ENCODE results near the gene IDS.

IDS gene

GRCh38 chrX:149453906-149454822 is 50.9 kb downstream of the IDS start:
- DNase-seq, result no peak

DNA sequence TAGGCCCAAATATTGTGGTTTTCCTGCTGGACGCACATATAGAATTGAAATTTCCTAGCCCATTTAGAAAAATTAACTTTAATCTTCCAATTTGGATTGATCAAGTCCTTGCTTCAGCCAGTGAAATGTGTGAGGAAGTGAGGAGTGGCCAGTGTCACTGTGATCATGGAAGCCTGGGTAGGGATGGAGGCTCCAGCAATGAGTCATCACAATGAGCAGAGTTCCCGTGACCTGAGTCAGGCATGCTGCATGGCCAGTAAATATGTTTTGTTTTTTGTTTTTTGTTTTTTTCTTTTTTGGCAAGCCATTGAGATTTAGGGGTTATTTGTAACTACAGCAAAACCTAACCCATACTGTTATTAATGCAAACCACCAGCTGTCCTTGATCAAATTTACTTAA is 52.1 kb downstream of the IDS start:
- DNase-seq, result no peak

DNA sequence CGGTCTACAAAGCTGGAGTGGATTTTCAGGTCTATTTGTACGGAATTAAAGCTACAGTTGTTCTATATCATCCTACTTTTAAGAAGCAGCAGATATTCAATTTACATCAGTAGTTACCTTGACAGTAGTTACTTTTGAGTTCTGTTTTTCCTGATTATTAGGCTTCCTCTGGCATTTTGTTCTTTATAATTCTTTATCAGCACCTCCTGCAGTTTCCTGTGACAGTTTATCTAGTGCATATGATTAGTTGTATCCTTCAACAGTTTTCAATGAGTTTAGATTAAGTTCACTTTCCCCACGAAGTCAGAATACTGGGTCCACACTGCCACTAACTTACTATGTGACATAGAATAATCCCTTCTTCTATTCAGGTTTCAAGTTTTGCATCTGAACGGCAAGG is 71.7 kb downstream of the IDS start:
- no peak for DNase-seq

- DNase-seq, result no peak
Measured at GRCh38 chrX:149433051-149433450, 72.1 kb downstream of the IDS start.
